ENCODE results near the gene BCL11A.

BCL11A gene

GRCh38 chr2:60456115-60456770, 97.2 kb downstream of the BCL11A start:
- no peak for DNase-seq

- DNase-seq, result no peak
These were observed 99.6 kb downstream of the BCL11A start for GRCh38 chr2:60453872-60454271.

- DNase-seq, result no peak
These were observed 100.2 kb downstream of the BCL11A start for GRCh38 chr2:60453301-60453700.

GRCh38 chr2:60450488-60450887, 103.0 kb downstream of the BCL11A start:
- DNase-seq, result no peak

GRCh38 chr2:60447943-60448342, 105.5 kb downstream of the BCL11A start:
- no peak for DNase-seq

- no peak for DNase-seq
These were observed 106.8 kb downstream of the BCL11A start for GRCh38 chr2:60446413-60447267.

- no peak for DNase-seq
These were observed 107.7 kb downstream of the BCL11A start for GRCh38 chr2:60445684-60446179.

- DNase-seq, result no peak
These were observed 110.8 kb downstream of the BCL11A start for GRCh38 chr2:60442608-60443007.

- DNase-seq, result no peak
These were observed 111.7 kb downstream of the BCL11A start for GRCh38 chr2:60441800-60442199.

- DNase-seq, result no peak
These were observed 112.7 kb downstream of the BCL11A start for GRCh38 chr2:60440767-60441163.

- DNase-seq, result no peak
These were observed 113.2 kb downstream of the BCL11A start for GRCh38 chr2:60440079-60440766.

- DNase-seq, result no peak
These were observed 114.1 kb downstream of the BCL11A start for GRCh38 chr2:60439219-60439974.

GRCh38 chr2:60438653-60439052, 114.8 kb downstream of the BCL11A start:
- no peak for DNase-seq

GRCh38 chr2:60438131-60438530, 115.3 kb downstream of the BCL11A start:
- DNase-seq, result no peak

GRCh38 chr2:60437080-60437696, 116.3 kb downstream of the BCL11A start:
- DNase-seq, result no peak

- no peak for DNase-seq
These were observed 120.3 kb downstream of the BCL11A start for GRCh38 chr2:60433018-60433596.

- DNase-seq, result no peak
These were observed 121.3 kb downstream of the BCL11A start for GRCh38 chr2:60432035-60432601.

- no peak for DNase-seq
These were observed 123.8 kb downstream of the BCL11A start for GRCh38 chr2:60429681-60430080.

GRCh38 chr2:60426880-60427279, 126.6 kb downstream of the BCL11A start:
- DNase-seq, result no peak

- DNase-seq, result no peak
These were observed 127.1 kb downstream of the BCL11A start for GRCh38 chr2:60426341-60426740.

- no peak for DNase-seq
These were observed 129.2 kb downstream of the BCL11A start for GRCh38 chr2:60424233-60424632.

GRCh38 chr2:60423505-60423904, 129.9 kb downstream of the BCL11A start:
- no peak for DNase-seq
